Spleen (tissue), 11 donors: ENCODE results near the gene TEAD3. TPM values are rescaled to one million over a fixed set of nuclear protein-coding genes. Genes with fewer than 3 reads are reported as not detected.
"Not testable (repeated sequence)": the region's sequence is repeated elsewhere in the genome, so short reads cannot be mapped to it uniquely, and the experiment has no call there.

Experiments
- DNase-seq: peaks from one replicate; pipeline ENCODE4 v3.0.0-alpha.2; 2020
- H3K27ac ChIP-seq, 8 donors: fragments of 200-600 bp; sonication (generic) in 7 of 8; 1 replicate in 4 of 8; 2 replicates in 4 of 8; pipeline versions ENCODE4 v1.5.0 to v1.8.0; 2016 to 2021; ENCODE audit warnings: inconsistent platforms in 4 of 8, mild to moderate bottlenecking in 4 of 8, moderate library complexity in 1 of 8
- H3K27me3 ChIP-seq, 7 donors: fragments of 200-600 bp; sonication (generic) in 6 of 7; replicated peaks in 1 of 7; 1 replicate in 4 of 7; 2 replicates in 3 of 7; pipeline versions ENCODE4 v1.5.0 to v1.8.0; 2016 to 2021; ENCODE audit warnings: inconsistent platforms in 3 of 7, mild to moderate bottlenecking in 1 of 7
- H3K36me3 ChIP-seq, 6 donors: fragments of 200-600 bp; sonication (generic) in 5 of 6; 1 replicate in 4 of 6; 2 replicates in 2 of 6; pipeline versions ENCODE4 v1.5.0 to v1.8.0; 2016 to 2021; ENCODE audit warnings: inconsistent platforms in 2 of 6
- H3K4me1 ChIP-seq, 6 donors: fragments of 200-600 bp; sonication (generic) in 5 of 6; 1 replicate in 3 of 6; 2 replicates in 3 of 6; pipeline versions ENCODE4 v1.5.0 to v1.8.0; 2016 to 2021; ENCODE audit warnings: inconsistent platforms in 3 of 6
- H3K4me3 ChIP-seq, 8 donors: fragments of 200-600 bp; sonication (generic) in 7 of 8; 1 replicate in 4 of 8; 2 replicates in 4 of 8; pipeline versions ENCODE4 v1.5.0 to v1.8.0; 2016 to 2021; ENCODE audit warnings: inconsistent platforms in 4 of 8, mild to moderate bottlenecking in 4 of 8, moderate library complexity in 2 of 8
- H3K9me3 ChIP-seq, 8 donors: fragments of 200-600 bp; sonication (generic) in 7 of 8; 1 replicate in 4 of 8; 2 replicates in 4 of 8; pipeline versions ENCODE4 v1.5.0 to v1.8.0; 2016 to 2021; ENCODE audit warnings: inconsistent platforms in 4 of 8
- POLR2A ChIP-seq, 3 donors: fragments of 450-650 bp; IDR thresholded peaks; one replicate each; pipeline ENCODE4 v1.5.1; 2017; ENCODE audit warnings: antibody characterized with exemption in 3 of 3, mild to moderate bottlenecking in 1 of 3
- POLR2AphosphoS5 ChIP-seq, 3 donors: sonication (generic); formaldehyde crosslinking; IDR thresholded peaks; one replicate each; pipeline ENCODE4 v1.5.1; 2017; ENCODE audit warnings: antibody characterized with exemption in 3 of 3
- WGBS, 5 donors: extraction: QIAGEN DNeasy Blood & Tissue Kit in 3 of 5; methylation state at CpG; one replicate each; pipeline versions ENCODE4 v1.1.5 to v1.1.7; 2013 to 2018; 5-methylcytosine and 5-hydroxymethylcytosine counted together
- intact Hi-C: fragments of 100-400 bp; cut with DNase I; formaldehyde crosslinking; loops from one replicate; pipeline ENCODE4 v1.15.0; 2023; ENCODE audit warnings: low total_unique reads
- polyA plus RNA-seq, 3 donors: library from polyadenylated mRNA; stranded (reverse); fragments of 200-250 nt; gene quantifications; one replicate each; pipeline ENCODE4 v1.2.1, GENCODE V29; 2013
- total RNA-seq, 7 donors: library from RNA; depleted of rRNA in 3 of 7; stranded (reverse); fragments of >200 nt in 3 of 7; fragmentation: NEBNext Ultra II Directional in 4 of 7; extraction: Animal tissue kit (Norgen Biotek cat#: 25700) in 4 of 7; gene quantifications; one replicate each; pipeline versions ENCODE4 v1.1.0 to v1.2.1, GENCODE V29; 2016 to 2021
- TF ChIP-seq, protein P1 (sequence below), 11 experiments: fragments of 200-600 bp in 7 of 11; fragments of 450-650 bp in 4 of 11; sonication (generic) in 4 of 11; IDR thresholded peaks in 8 of 11; conservative IDR thresholded peaks in 3 of 11; 1 replicate in 7 of 11; 2 replicates in 4 of 11; pipeline versions ENCODE4 v1.4.0 to v1.8.0; 2016 to 2021; ENCODE audit warnings: antibody characterized with exemption in 11 of 11, inconsistent platforms in 4 of 11, mild to moderate bottlenecking in 1 of 11
- donor health status: healthy with polysubstance abuse.
- donor health status: DM: no; HTN: no; CAD: no; lungs with moderate emphysema.
- donor health status: DM: no; HTN: no; CAD: no.
- donor health status: Bipolar disorder and iron deficiency.
- donor health status: healthy.
- donor health status: DM: no; HTN: no; CAD: no.
- donor health status: DM: yes; HTN: yes; CAD: no.

Gene TEAD3
- total and polyA plus RNA-seq, 10 donors = 2.5 to 15.2 (median 7.2) TPM

DNA sequence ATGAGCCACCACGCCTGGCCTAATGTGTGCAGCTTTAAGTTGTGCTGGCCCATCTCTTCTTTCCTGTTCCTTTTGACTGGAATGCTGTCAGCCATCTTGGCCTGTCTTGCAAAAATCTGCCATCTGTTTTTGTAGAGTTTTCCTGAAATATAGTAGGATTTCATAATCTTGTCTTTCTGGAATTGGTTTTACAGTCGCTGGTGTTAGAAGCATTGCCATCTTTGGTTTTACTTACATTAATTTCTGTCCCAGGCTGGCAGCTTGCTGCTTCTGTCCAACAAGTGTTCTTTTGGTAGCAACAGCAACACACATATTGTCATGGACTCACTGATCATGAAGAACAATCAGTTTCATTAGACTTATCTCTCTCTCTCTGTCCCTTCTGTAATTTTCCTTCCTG is 45.0 kb upstream of the TEAD3 start:
- intact Hi-C loops = no loop called here
- no peak overlapping the region for H3K27ac ChIP-seq
- 84 to 94% (median 86%) methylated on average over 2 of the region's 2 CpGs for whole genome bisulfite sequencing, 5 donors

DNA sequence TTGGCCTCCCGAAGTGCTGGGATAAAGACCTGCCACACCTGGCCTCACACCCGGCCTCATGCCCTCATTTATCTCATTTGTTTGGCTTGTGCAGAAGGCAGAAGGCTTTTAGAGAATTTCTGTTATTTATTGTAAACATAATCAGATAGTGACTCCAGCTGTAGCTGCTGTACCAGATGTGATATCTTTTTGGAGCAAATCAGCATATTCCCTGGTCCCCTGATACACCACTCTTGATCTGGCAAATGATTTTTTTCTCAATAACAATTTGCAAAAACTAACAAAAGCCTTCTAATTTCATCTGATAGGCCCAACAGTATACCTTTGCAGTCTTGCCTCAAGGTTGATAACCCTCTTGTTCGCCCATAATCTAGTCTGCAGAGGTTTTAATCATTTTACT is 42.3 kb upstream of the TEAD3 start:
- 85 to 93% (median 90%) methylated on average over 3 of the region's 3 CpGs for WGBS, 5 donors
- intact Hi-C loops = no loop called here
- H3K27ac ChIP-seq = no peak overlapping the region
- no peak for TF ChIP-seq POLR2AphosphoS5 (IDR thresholded peaks at IDR 0.05)
- TF ChIP-seq POLR2A (IDR thresholded peaks at IDR 0.05) = no peak
- TF ChIP-seq, protein P1, sequence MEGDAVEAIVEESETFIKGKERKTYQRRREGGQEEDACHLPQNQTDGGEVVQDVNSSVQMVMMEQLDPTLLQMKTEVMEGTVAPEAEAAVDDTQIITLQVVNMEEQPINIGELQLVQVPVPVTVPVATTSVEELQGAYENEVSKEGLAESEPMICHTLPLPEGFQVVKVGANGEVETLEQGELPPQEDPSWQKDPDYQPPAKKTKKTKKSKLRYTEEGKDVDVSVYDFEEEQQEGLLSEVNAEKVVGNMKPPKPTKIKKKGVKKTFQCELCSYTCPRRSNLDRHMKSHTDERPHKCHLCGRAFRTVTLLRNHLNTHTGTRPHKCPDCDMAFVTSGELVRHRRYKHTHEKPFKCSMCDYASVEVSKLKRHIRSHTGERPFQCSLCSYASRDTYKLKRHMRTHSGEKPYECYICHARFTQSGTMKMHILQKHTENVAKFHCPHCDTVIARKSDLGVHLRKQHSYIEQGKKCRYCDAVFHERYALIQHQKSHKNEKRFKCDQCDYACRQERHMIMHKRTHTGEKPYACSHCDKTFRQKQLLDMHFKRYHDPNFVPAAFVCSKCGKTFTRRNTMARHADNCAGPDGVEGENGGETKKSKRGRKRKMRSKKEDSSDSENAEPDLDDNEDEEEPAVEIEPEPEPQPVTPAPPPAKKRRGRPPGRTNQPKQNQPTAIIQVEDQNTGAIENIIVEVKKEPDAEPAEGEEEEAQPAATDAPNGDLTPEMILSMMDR (IDR thresholded peaks at IDR 0.05 in 8 of 11, conservative IDR thresholded peaks at IDR 0.05 in 3 of 11) = no peak
- H3K36me3 ChIP-seq = no peaks in the 10 kb centered on the region
- no peak overlapping the region for H3K4me3 ChIP-seq
- no peaks in the 10 kb centered on the region for H3K4me1 ChIP-seq
- DNase-seq = no peak
- peaks cover 0 to 10% (median 0%) of the 10 kb centered on the region in 7 donors for H3K27me3 ChIP-seq
- H3K9me3 ChIP-seq = peaks cover 0 to 21% (median 4%) of the 10 kb centered on the region in 8 donors

More for the DNA sequence above, 45.0 kb upstream of the TEAD3 start:
- no peaks in the 10 kb centered on the region for H3K4me1 ChIP-seq
- H3K36me3 ChIP-seq = no peaks in the 10 kb centered on the region
- no peaks in the 10 kb centered on the region for H3K27me3 ChIP-seq
- no peak overlapping the region for H3K4me3 ChIP-seq
- H3K9me3 ChIP-seq = peaks cover 0 to 21% (median 4%) of the 10 kb centered on the region in 8 donors
- no peak for TF ChIP-seq POLR2A (IDR thresholded peaks at IDR 0.05)
- TF ChIP-seq, protein P1 (IDR thresholded peaks at IDR 0.05 in 8 of 11, conservative IDR thresholded peaks at IDR 0.05 in 3 of 11) = no peak
- TF ChIP-seq POLR2AphosphoS5 (IDR thresholded peaks at IDR 0.05) = no peak
- peak; percentile 8 for DNase-seq

DNA sequence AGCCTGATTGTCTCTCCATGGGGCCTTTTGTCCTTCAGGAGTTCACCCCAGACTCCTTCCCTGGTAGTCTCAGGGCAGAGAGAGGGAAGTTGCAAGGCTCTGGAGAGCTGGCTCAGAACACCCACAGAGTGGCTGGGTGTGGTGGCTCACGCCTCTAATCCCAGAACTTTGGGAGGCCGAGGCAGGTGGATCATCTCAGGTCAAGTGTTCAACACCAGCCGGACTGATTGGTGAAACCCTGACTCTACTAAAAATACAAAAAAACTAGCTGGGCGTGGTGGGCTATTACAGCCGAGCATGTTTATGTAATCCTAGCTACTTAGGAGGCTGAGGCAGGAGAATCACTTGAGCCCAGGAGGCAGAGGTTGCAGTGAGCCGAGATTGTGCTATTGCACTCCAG is 39.0 kb upstream of the TEAD3 start:
- H3K27me3 ChIP-seq, H3K4me3 ChIP-seq, intact Hi-C loops, H3K4me1 ChIP-seq, DNase-seq, H3K27ac ChIP-seq, H3K9me3 ChIP-seq, H3K36me3 ChIP-seq: not testable (repeated sequence)
- WGBS, 5 donors = 70 to 92% (median 91%) methylated on average over 6 of the region's 6 CpGs

DNA sequence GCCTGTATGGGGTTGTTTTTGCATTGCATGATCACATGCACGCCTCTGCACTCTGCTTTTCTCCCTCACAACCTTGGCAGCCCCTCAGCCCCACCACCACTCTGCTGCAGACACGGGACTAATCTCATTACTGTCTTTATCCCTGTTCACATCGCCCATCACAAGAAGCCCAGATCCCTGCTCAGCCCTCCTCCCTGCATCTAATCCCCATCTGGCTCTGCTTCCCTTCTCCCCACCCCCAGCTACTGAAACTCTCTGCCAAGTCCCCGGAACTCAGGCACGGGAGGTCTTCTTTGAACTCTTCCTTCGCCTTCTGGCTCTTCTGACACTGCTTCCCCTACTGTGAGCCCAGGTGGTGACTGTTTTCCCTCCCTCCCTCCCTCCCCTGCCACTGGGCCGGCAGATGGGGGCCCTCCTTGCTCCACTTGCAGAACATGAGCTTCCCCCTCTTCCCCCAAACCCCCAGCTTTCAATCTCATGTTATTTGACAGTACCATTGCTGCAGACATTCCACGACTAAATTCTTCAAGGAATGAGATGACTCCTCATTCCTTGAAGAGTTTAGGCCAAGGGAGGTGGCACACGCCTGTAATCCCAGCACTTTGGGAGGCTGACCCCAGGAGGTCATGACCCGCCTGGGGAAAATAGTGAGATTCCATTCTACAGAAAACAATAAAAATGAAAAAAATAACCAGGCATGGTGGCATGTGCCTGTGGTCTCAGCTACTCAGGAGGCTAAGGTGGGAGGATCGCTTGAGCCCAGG is 37.7 kb upstream of the TEAD3 start:
- no peak overlapping the region for H3K4me3 ChIP-seq
- H3K27me3 ChIP-seq = peaks cover 0 to 10% (median 0%) of the 10 kb centered on the region in 7 donors
- intact Hi-C loops = no loop called here
- DNase-seq = no peak
- TF ChIP-seq, protein P1 (IDR thresholded peaks at IDR 0.05 in 8 of 11, conservative IDR thresholded peaks at IDR 0.05 in 3 of 11) = no peak
- no peak for TF ChIP-seq POLR2AphosphoS5 (IDR thresholded peaks at IDR 0.05)
- no peak for TF ChIP-seq POLR2A (IDR thresholded peaks at IDR 0.05)
- no peaks in the 10 kb centered on the region for H3K36me3 ChIP-seq
- H3K4me1 ChIP-seq = no peaks in the 10 kb centered on the region
- H3K9me3 ChIP-seq = no peaks in the 10 kb centered on the region
- H3K27ac ChIP-seq = no peak overlapping the region
- WGBS, 5 donors = 34 to 57% (median 41%) methylated on average over 11 of the region's 11 CpGs
